Lower leg skin (tissue), 3 donors: ENCODE data around the gene DGKH.

Source experiments
- CTCF ChIP-seq, 3 donors: fragments of 450-650 bp; IDR thresholded peaks; one replicate each; pipeline ENCODE4 v1.5.1; 2016; ENCODE audit warnings: antibody characterized with exemption in 3 of 3, mild to moderate bottlenecking in 3 of 3, moderate library complexity in 2 of 3
- POLR2A ChIP-seq, 2 donors: fragments of 450-650 bp; IDR thresholded peaks; one replicate each; pipeline ENCODE4 v1.6.1; 2016 to 2017; ENCODE audit warnings: antibody characterized with exemption in 2 of 2, mild to moderate bottlenecking in 1 of 2, moderate library complexity in 1 of 2

- TF ChIP-seq CTCF (IDR thresholded peaks at IDR 0.05) (no peak), POLR2A (IDR thresholded peaks at IDR 0.05) (no peak)
These were observed 223.1 kb downstream of the DGKH start for GRCh38 chr13:42271337-42272114.
